ENCODE data around the gene HECW1.

DNA sequence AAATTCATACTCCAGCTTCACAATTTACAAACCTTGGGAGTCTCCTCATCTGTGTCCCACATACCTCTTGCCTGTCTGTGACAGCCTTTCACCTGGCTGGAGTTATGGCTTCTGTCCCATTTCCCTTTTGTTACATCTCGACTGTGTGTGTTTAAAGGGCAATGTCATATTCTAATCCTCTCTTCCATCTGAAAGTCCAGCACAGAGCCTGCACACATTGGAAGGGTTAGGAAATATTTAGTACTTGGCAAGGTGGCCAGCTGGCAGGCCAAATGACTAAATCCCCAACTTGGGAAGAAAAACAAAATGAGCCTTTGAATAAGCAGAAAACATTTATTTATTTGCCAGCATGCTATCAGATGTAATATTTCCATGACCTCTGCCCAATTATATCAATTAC is 350.4 kb downstream of the HECW1 start:
- TF ChIP-seq POLR2A (IDR thresholded peaks at IDR 0.05) = no peak
- TF ChIP-seq, protein P1, sequence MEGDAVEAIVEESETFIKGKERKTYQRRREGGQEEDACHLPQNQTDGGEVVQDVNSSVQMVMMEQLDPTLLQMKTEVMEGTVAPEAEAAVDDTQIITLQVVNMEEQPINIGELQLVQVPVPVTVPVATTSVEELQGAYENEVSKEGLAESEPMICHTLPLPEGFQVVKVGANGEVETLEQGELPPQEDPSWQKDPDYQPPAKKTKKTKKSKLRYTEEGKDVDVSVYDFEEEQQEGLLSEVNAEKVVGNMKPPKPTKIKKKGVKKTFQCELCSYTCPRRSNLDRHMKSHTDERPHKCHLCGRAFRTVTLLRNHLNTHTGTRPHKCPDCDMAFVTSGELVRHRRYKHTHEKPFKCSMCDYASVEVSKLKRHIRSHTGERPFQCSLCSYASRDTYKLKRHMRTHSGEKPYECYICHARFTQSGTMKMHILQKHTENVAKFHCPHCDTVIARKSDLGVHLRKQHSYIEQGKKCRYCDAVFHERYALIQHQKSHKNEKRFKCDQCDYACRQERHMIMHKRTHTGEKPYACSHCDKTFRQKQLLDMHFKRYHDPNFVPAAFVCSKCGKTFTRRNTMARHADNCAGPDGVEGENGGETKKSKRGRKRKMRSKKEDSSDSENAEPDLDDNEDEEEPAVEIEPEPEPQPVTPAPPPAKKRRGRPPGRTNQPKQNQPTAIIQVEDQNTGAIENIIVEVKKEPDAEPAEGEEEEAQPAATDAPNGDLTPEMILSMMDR (IDR thresholded peaks at IDR 0.05) = no peak
